D341Med (cell line): ENCODE results near the gene ELK4.
"Not testable (repeated sequence)": the region's sequence is repeated elsewhere in the genome, so short reads cannot be mapped to it uniquely, and the experiment has no call there.

Experiments used
- DNase-seq: peaks from one replicate; pipeline ENCODE4 v3.0.0; 2012; ENCODE audit warnings: low spot score

Gene ELK4

DNA sequence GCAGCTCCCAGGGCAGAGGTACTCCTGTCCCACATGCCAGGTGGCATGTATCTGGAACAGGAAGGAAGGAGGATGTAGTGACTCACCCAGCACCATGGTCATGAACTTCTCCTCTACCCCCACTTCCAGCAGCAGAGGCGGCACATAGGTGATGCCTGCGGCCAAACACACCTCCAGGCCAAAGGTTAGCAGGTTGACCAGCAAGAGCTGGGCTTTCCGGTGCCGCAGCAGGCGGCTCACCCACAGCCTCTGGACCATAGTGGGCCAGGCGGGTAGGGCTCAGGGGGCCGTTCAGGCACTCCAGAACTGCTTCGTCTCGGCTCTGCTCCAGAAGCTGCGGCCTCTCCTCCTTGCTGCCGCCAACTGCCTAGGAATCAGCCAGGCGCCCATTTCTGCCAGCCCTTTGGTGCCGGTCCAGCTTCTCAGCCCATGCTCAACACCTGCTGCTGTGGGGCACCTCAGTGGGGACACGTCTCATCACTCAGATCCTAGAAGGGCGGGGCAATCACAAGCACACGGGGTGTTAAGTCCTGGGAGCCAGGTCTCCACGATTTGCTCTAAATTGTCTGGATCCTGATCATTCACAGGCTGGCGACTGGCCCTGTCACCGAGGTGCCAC is 32.7 kb upstream of the ELK4 start:
- DNase-seq, result peak; percentile 33

DNA sequence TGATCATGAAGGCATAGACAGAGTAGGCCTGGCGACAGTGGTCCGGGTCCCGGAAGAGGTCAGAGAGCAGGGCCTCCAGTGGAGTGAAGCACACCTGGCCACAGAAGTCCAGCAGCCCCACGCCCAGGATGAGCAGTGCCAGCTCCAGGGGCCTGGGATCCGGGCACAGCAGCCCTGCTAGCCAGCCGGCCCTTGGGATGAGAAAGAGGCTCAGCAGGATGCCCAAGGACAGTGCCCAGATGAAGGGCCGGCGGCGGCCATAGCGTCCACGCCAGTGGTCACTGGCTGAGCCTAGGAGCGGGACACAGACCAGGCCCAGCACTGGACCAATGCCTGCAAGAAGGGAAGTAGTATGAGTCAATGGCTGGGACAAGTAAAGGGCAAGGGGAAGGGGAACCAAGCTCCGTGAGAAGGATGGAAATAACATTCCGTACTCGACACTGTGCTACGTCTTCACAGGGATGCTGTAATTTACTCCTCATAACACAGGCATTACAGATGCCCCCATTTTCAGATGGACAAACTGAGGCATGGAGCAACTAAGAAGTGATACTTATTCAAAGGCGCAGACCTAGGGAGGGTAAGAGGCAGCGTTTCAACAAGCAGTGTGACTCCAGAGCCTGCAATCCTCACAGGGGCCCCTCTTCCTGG is 31.6 kb upstream of the ELK4 start:
- DNase-seq, result peak; percentile 28

DNA sequence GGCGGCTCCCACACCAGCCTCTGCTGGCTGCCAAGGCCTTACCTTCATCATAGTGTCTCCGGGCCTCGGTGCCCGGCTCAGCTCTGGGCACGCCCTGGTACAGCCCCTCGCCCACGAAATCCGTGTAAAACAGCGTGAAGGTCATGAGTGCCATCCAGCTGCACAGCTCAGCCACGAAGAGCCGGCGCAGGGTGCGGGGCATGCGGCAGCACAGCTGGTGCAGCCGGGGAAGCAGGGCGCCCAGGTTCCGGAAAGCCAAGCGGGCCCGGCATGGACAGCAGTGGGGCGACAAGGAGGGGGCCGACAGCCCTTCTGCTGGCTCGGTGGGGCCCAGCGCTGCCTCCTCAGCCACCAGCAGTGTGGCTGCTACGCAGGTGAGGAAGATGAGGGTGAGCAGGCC is 31.0 kb upstream of the ELK4 start:
- DNase-seq, result no peak

DNA sequence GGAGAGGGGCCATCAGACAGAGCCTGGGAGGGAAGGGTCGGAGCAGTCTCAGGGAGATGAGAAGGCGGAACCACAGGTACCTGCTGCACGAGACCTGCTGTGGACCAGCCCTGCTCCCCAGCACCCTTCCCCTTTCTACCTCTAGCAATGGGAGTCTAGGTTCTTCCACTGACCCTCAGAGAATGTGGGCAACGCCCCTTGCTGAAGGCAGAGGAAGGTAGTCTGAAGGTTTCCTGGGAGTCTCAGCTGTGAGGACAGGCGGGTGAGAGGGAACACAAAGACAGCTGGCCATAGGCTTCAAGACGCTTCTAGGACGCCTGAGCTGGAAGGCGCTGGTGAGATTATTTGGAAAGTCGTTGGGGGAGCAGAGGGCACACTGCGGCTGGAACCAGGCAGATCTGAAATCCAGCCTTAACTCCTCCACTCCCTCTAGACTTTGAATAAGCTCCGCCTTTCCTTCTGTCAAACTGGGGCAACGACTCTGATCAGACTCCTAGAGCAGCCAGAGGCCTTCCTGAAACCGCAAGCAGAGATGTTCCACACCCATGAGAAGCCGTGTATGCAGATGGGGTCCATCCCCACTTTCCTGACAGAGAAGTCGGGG is 30.4 kb upstream of the ELK4 start:
- peak; percentile 64 for DNase-seq

DNA sequence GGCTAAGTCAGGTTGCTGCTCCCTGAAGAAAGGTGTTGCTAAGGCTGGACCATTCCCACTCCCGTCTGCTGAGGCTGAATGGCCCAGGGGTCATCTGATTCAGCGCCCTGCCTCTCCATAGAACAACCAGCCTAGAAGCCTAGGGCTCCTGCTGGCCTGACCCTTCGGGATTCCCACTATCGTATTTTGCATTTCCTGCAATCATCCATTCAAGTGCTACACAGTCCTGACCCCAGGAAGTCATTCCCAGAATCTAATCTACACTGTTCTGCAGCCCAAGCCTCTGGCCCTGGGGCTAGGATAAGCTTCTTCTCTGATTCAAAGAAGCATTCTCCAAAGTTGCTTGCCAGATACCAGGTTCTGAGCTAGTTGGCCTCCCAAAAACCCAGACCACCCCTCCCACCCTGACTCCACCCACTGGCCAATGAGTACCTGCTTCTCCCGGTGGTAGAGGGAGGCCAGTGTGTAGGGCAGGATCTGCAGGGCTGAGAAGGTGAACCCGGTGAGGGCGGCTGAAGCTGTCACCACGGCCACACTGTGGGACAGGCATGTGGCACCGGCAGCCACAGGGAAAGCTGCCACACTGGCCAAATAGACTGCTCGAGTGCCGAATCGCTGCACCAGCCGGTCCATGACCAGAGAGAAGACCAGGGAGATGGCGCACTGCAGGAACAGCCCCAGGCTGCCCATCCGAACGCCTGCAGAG is 29.8 kb upstream of the ELK4 start:
- no peak for DNase-seq

DNA sequence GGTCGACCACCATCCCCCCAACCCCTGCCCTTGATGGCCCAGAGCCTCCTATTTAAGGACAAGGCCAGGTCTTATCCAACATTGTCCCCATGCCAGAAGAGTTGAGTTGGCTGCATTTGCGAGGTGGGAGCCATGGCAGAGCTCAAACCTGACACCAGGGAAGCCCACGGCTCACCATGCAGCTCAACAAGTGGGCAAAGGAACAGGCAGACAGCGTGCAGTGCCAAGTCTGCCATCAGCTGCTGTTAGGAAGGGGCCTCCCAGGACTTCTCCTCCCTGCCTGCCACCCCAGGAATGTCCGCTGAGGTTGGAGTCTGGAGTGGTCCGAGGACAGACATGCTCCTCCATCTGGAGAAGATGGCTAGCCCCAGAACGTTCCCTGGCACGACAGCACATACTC is 28.6 kb upstream of the ELK4 start:
- no peak for DNase-seq

DNA sequence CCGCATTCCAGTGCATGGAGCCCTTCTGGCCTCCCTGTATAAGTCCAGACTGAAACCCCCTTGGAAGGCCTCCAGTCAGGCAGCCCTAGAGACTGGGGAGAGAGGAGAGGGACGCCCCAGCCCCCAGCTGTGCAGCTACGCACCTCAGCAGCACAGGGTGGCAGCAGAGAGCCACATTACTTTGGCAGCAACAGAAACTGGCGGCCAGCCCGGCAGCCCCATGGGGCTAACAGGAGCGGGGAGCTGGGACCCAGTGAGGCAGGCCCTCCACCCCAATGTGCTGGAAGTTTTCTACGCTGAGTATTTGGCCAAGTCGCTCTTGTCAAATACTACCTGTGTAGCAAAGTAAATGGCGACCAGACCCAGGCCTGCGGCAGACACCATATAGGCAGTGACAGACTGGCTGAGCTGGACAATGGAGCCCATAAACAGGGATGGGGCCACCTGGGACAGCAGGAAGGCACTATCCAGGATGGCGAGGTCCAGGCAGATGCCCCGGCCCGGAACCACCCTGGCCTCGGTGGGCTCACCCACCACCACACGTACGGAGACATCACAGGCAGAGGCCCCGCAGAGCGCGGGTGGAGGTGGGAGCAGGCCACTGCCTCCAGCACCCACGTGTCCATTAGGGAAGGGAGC is 27.3 kb upstream of the ELK4 start:
- DNase-seq, result peak; percentile 95

DNA sequence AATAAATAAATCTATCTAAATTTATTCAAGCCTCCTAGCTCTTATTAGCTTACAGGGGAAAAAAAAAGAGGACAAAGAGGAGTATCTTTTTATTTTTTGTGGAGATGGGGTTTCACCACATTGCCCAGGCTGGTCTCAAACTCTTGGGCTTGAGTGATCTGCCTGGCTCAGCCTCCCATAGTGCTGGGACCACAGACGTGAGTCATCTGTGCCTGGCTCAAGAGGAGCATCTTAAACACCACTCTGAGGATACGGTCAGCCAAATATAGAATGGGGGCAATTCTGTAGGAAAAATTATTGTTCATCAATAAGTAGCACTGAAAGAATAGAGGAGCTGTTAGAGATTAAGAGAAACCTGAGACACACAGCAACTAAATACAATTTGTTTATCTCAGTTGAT is 24.4 kb upstream of the ELK4 start:
- DNase-seq, result no peak

DNA sequence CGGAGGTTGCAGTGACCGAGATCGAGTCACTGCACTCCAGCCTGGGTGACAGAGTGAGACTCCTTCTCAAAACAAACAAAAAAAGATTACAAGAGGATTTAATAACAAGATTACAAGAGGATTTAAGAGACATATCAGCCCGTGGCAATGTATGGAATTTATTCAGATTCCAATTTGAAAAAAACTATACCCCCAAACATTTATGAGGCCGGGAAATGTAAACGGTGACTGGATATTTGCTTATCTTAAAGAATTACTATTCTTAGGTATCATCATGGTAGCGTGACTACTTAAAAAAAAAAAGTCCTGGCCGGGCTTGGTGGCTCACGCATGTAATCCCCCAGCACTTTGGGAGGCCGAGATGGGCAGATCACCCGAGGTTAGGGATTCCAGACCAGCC is 21.2 kb upstream of the ELK4 start:
- no peak for DNase-seq

DNA sequence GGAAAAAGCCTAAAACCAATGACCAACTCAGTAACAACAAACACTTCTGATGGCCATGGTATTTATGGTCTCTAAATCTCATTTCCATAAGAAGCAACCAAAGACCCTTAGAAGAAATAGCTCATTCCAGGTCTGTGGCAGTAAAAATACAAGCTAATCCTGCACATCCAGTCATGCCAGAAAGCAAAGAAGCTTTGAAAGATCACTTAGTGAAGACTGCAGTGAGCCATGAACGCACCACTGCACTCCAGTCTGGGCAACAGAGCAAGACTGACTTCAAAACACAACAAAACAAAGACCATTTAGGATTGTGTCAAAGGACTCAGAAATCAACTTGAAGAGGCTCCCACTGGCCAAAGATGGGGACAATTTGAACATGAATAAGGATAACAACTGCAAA is 18.4 kb upstream of the ELK4 start:
- no peak for DNase-seq

DNA sequence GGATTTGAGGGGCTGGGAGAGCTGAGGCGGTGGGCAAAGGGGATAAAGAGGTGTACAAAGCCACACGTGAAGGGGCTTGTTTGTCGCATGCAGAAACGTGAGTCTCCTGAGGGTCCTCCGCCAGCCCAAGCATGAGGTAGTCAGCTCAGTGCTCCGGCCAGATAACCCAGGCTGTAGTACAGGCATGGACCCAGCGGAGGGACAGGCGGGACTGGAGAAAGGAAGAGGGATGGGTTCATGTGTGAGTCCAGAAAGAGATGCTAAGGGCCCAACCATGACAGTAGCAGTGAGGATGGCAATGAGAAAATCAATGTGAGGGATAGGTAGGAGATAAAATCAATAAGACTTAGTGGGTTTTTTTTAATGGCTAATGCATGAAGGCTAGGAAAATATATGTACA is 13.7 kb upstream of the ELK4 start:
- no peak for DNase-seq

DNA sequence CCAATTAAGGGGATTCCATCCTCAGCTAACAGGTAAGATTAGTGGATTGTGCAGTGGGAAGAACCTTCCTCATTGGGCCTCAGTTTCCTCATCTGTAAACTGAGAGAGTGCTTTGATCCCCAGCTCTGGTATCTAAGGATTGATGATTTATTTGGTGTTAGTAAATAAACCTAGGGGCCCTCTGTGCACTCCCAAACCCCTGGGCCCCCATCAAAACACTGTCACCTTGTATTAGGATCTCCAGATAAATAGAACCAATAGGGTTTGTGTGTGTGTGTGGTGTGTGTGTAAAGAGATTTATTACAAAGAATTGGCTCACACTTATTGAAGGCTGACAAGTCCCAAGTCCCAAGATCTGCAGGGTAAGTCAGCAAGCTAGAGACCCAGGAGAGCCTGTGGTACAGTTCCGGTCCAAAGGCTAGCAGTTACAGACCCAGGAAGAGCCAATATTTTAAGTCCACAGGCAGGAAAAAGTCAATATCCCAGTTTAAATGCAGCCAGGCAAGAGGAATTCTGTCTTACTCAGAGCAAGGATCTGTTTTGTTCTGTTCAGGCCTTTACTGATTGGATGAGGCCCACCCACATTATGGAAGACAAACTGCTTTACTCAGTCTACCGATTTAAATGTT is 11.0 kb upstream of the ELK4 start:
- no peak for DNase-seq

DNA sequence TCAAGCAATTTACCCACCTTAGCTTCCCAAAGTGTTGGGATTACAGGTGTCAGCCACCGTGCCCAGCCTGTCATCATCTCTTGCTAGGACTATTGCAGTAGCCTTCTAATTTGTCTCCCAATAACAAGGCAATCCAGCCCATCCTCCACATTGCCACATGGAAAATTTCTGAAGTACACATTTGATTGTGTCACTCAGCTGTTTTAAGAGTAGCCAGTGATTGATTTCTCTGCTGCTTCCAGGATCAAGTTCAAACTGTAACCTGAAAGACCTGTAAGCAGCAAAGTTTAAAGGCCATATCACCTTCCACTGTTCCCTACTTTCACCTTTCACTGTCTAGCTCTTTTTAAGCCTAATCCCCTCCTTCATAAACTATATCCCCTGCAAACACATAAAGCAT is 7.8 kb upstream of the ELK4 start:
- DNase-seq, result no peak

DNA sequence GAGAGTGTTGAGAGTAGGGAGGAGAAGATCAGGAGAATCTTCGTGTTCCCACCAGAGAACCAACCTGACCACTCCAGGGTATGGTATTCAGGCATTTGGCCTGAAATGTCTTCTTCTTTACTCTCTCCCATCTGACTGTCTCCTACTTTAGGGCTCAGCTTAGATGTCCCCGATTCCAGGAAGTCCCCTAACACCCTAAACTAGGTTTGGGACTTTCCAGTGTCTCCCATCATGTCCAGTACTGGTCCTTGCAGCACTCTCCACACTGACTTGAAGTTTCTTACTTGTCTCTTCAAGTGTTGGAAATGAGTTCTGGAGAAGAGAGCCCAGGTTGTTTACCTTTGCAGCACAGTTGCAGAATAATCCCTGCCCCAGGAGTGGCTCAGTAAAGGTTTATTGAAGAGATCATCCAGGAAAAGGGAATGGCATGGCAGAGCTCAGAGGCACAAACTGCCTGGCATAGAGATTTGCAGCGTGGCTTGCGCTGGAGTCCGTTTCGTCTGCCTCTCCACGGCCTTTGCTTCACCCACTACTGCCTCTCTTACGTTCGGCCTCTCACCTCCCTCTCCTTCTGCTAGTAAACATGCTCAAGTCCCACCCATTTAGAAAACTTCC is 6.2 kb upstream of the ELK4 start:
- no peak for DNase-seq

DNA sequence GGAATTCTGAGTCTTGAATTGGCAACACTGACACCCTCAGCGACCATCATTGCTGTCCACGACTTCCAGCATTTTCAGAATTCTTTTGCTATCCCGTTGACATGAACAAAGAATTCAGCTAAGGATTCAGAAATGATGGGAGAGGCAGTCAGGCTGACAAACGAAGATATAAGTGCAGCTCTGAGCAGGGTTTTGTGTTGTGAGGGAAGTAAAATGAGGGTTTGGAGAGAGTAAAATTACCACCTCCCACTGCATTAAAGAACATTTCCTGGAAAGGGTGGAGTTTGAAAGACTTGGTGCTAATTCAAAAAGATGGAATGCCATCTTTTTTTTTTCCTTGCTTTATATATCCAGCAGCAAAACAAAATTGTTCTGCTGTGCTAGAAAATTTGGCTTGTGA is 4.9 kb upstream of the ELK4 start:
- DNase-seq, result no peak

DNA sequence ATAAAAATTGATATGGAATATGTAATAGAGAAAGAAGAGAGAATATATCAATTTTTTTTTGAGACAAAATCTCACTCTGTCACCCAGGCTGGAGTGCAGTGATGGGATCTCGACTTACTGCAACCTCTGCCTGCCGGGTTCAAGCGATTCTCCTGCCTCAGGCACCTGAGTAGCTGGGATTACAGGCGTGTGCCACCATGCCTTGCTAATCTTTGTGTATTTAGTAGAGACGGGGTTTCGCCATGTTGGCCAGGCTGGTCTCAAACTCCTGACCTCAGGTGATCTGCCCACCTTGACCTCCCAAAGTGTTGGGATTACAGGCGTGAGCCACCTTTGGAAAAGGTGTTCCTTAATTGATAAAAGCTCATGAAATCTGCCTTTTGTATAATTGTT is 4.3 kb upstream of the ELK4 start:
- DNase-seq, result not testable (repeated sequence)

DNA sequence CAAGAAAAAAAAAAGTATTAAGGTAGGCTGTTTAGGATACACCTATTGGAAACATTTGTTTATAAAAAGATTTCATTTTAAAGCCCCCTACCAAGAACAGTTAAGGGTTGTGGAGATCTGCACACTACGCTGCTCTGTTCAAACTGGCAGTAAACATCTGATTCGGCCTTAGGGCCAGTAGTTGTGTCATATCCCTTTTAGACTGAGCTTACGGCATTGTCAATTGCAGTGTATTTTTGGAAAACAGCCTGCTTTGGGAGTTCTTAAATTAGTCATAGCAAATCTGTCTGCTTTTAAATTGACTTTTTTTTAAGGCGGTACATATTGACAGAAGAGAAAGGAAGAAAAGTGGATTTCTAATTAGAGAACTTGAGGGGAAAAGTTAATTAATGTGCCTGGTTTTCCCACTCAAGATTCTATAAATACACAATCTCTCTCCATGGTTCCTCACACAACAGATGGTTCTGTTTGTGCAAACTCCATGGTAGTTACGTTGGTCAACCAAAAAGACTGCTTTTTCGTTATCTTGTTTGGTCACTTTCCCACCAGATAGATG is 1.7 kb upstream of the ELK4 start:
- DNase-seq, result no peak

DNA sequence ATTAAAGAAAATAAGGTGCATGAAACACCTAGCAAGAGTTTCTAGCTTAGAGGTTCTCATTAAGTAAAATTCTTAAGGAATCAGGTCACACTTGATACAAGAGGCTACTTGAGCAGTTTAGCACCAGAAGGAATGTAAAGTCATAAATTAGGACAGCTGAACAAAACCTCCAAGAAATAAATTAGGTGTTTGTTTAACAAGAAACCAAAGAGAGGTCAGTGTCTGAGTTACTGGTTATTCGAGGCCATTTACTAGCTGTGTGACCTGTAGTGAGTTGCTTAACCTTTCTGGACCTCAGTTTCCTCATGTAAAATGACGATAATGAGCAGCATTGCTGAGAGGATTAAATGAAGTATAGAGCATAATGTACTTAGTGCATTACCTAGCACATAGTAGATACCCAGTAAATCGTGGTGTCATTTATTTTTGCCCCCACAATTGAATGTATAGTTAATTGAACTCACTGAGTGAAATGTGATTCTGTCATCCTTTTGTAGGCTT is 908 bp upstream of the ELK4 start:
- DNase-seq, result no peak

DNA sequence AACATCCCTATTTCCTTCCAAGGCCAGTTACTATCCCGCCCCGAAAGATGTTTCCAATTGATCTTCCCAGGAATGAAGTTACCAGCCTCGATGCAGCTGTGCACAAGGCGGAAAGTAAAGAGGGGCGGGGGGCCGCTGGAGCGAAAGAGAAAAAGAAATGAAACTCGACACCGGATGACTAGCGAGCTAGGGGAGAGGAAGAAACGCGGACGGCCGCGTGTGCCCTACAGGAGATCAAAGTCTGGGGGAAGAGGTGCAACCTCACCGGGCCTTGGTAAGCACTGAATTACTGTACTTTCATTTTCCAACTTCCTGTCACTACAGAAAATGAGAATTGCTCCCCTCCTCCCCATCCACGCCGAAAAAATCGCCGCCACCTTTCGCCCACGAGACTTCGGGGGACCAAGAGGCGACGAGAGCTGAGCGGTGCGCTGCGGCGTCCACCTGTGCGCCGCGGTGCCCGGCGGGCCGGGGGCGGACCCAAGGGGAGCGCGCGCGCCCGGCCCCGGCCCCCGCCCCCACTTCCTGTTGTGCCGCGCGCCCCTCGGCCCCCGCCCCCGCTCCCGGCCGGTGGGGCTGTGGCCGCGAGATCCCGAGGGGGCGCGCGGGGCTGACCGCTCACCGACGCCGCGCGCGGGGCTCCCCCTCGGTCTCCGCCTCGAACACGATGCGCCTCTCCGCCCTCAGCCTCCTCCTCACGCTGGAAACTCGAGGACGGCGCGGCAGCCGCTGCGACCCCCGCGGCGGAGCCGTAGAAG is 622 bp downstream of the ELK4 start:
- peak; percentile 98 for DNase-seq

DNA sequence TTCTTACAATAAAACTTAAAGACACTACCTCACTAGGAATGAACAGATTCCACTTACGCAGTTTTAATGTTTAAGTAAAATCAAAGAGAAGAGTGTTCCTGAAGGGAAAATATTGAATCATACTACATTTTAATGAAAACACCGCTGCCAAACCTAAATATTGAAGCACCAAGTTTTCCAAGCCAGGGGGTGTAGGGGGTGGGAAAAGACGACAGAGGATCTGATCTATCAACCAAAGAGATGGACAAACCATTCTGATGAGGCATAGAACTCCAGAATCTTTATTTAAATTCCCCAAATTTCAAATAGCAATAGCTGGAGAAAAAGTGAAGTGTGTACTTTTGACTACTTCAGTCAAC is 1.2 kb downstream of the ELK4 start:
- no peak for DNase-seq

DNA sequence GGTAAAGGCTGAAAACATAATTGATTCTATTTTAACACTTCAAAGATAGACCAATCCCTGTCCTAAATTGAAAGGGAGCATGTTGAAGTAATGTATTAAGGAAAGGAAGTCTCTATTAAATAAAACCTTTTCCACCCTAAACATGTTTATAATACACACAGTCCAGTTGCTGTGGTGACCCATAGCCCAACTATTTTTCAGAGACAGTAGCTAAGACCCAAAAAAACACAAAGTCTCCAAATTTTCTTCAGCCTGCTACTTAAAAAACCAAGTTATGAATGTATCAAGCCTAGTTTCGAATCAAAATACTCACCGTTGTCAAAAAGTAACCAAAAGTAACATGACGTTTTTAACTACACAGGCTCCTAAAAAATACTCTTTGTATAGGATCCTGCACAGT is 1.6 kb downstream of the ELK4 start:
- no peak for DNase-seq
